Peyer's patch (tissue), 4 donors: ENCODE results near the gene EPB41L3. TPM values are rescaled to one million over a fixed set of nuclear protein-coding genes. Genes with fewer than 3 reads are reported as not detected.
A peak's percentile ranks its signal among the peaks of the same experiment; 100 is the strongest.

Source experiments
- DNase-seq, 3 donors: peaks; one replicate each; pipeline ENCODE4 v3.0.0-alpha.2; 2017 to 2019
- H3K27ac ChIP-seq, 4 donors: fragments of 200-600 bp; sonication (generic); one replicate each; pipeline ENCODE4 v1.5.1; 2016 to 2019
- H3K27me3 ChIP-seq, 2 donors: fragments of 200-600 bp; sonication (generic); one replicate each; pipeline ENCODE4 v1.5.1; 2019
- H3K36me3 ChIP-seq, 3 donors: fragments of 200-600 bp; sonication (generic); one replicate each; pipeline ENCODE4 v1.5.1; 2016 to 2019
- H3K4me1 ChIP-seq, 4 donors: fragments of 200-600 bp; sonication (generic); one replicate each; pipeline ENCODE4 v1.5.1; 2016 to 2019
- H3K4me3 ChIP-seq, 4 donors: fragments of 200-600 bp; sonication (generic); 1 replicate in 3 of 4; 2 replicates in 1 of 4; pipeline ENCODE4 v1.5.1; 2016 to 2019; ENCODE audit warnings: mild to moderate bottlenecking in 1 of 4
- H3K9me3 ChIP-seq, 4 donors: fragments of 200-600 bp; sonication (generic); one replicate each; pipeline ENCODE4 v1.5.1; 2016 to 2019; ENCODE audit warnings: mild to moderate bottlenecking in 1 of 4
- CTCF ChIP-seq, 6 experiments: fragments of 450-650 bp in 4 of 6; fragments of 200-600 bp in 2 of 6; sonication (generic) in 1 of 6; IDR thresholded peaks; one replicate each; pipeline ENCODE4 v1.5.1; 2017 to 2019; ENCODE audit warnings: antibody characterized with exemption in 6 of 6, mild to moderate bottlenecking in 3 of 6, moderate library complexity in 1 of 6
- POLR2A ChIP-seq, 2 donors: fragments of 450-650 bp; IDR thresholded peaks; one replicate each; pipeline ENCODE4 v1.5.1; 2017; ENCODE audit warnings: antibody characterized with exemption in 2 of 2, mild to moderate bottlenecking in 2 of 2, moderate library complexity in 2 of 2
- total RNA-seq, 4 donors: library from RNA; depleted of rRNA; stranded (reverse); fragments of >200 nt; gene quantifications; one replicate each; pipeline ENCODE4 v1.1.0, GENCODE V29; 2016

The EPB41L3 gene
- total RNA-seq, 4 donors from 2014 or later, result 234 to 251 (median 248) TPM

- H3K4me3 ChIP-seq, result no peak overlapping the region
- no peaks in the 10 kb centered on the region for H3K9me3 ChIP-seq
- no peaks in the 10 kb centered on the region for H3K27me3 ChIP-seq
- H3K36me3 ChIP-seq, result no peaks in the 10 kb centered on the region
- H3K27ac ChIP-seq, result no peak overlapping the region
- TF ChIP-seq CTCF (IDR thresholded peaks at IDR 0.05) (no peak), POLR2A (IDR thresholded peaks at IDR 0.05) (no peak)
- DNase-seq, result no peak
- H3K4me1 ChIP-seq, result no peaks in the 10 kb centered on the region
These were observed 86.3 kb downstream of the EPB41L3 start for GRCh38 chr18:5457462-5457957.

GRCh38 chr18:5456577-5457461 is 87.0 kb downstream of the EPB41L3 start:
- H3K36me3 ChIP-seq, result no peaks in the 10 kb centered on the region
- no peaks in the 10 kb centered on the region for H3K27me3 ChIP-seq
- H3K9me3 ChIP-seq, result no peaks in the 10 kb centered on the region
- TF ChIP-seq POLR2A (IDR thresholded peaks at IDR 0.05), result no peak
- peak in 4 of 6 experiments; percentile 16 to 29 (median 24) for TF ChIP-seq CTCF (IDR thresholded peaks at IDR 0.05)
- H3K4me1 ChIP-seq, result no peaks in the 10 kb centered on the region
- no peak for DNase-seq
- no peak overlapping the region for H3K4me3 ChIP-seq
- H3K27ac ChIP-seq, result peak overlapping the region in 2 of 4 donors; percentile 0 to 1

GRCh38 chr18:5455674-5456073 is 88.1 kb downstream of the EPB41L3 start:
- no peaks in the 10 kb centered on the region for H3K4me1 ChIP-seq
- TF ChIP-seq CTCF (IDR thresholded peaks at IDR 0.05) (no peak), POLR2A (IDR thresholded peaks at IDR 0.05) (no peak)
- no peak for DNase-seq
- H3K27me3 ChIP-seq, result no peaks in the 10 kb centered on the region
- no peaks in the 10 kb centered on the region for H3K9me3 ChIP-seq
- H3K4me3 ChIP-seq, result no peak overlapping the region
- no peak overlapping the region for H3K27ac ChIP-seq
- no peaks in the 10 kb centered on the region for H3K36me3 ChIP-seq

GRCh38 chr18:5452943-5453443 is 90.8 kb downstream of the EPB41L3 start:
- Histone ChIP-seq H3K4me3 (no peak overlapping the region), H3K9me3 (no peaks in the 10 kb centered on the region), H3K4me1 (no peaks in the 10 kb centered on the region), H3K27ac (no peak overlapping the region), H3K36me3 (no peaks in the 10 kb centered on the region), H3K27me3 (no peaks in the 10 kb centered on the region)
- DNase-seq, result no peak
- TF ChIP-seq POLR2A (IDR thresholded peaks at IDR 0.05) (no peak), CTCF (IDR thresholded peaks at IDR 0.05) (no peak)

- no peaks in the 10 kb centered on the region for H3K27me3 ChIP-seq
These were observed 91.9 kb downstream of the EPB41L3 start for GRCh38 chr18:5451871-5452270.

More at GRCh38 chr18:5451871-5452270, 91.9 kb downstream of the EPB41L3 start:
- no peaks in the 10 kb centered on the region for H3K9me3 ChIP-seq
- DNase-seq, result no peak
- TF ChIP-seq CTCF (IDR thresholded peaks at IDR 0.05), result no peak
- TF ChIP-seq POLR2A (IDR thresholded peaks at IDR 0.05), result no peak
- no peaks in the 10 kb centered on the region for H3K36me3 ChIP-seq
- no peaks in the 10 kb centered on the region for H3K4me1 ChIP-seq
- H3K4me3 ChIP-seq, result no peak overlapping the region
- H3K27ac ChIP-seq, result no peak overlapping the region
